ENCODE results near the gene CHSY1. TPM values are rescaled to one million over a fixed set of nuclear protein-coding genes. Genes with fewer than 3 reads are reported as not detected.
"Not testable (repeated sequence)": the region's sequence is repeated elsewhere in the genome, so short reads cannot be mapped to it uniquely, and the experiment has no call there.

The CHSY1 gene
- total RNA-seq, 2 donors from 2014 or later: 10.5 to 12.9 TPM

DNA sequence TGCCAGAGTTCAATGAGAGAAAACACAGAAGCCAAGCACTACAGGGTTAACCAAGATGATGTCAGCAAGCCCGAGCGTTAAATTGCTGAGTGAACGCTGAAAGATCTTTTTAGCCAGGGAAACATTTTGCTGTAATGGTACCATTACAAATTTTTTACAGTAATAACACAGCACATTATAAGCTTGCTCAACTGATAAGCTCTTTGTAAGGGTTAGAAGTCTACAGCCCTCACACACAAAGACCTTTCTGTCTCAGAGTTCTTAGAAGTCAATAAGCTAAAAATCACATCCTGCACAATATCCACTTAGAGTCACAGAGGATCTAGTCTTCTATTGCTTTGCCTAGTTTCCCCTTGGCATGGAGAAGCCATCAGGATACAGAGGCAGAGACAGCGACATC lies 29.9 kb downstream of the CHSY1 start:
- Mint-ChIP-seq H3K27me3 (no peaks in the 10 kb centered on the region), H3K36me3 (ENCODE audit: low read depth) (peaks cover 5% of the 10 kb centered on the region), H3K4me1 (peaks cover 40% of the 10 kb centered on the region), H3K27ac (no peak overlapping the region), H3K4me3 (no peak overlapping the region)
- H3K9me3 ChIP-seq (ENCODE audit: control insufficient read depth, low read length, poor library complexity, severe bottlenecking): no peaks in the 10 kb centered on the region
- no peak for DNase-seq
- no peak for ATAC-seq

DNA sequence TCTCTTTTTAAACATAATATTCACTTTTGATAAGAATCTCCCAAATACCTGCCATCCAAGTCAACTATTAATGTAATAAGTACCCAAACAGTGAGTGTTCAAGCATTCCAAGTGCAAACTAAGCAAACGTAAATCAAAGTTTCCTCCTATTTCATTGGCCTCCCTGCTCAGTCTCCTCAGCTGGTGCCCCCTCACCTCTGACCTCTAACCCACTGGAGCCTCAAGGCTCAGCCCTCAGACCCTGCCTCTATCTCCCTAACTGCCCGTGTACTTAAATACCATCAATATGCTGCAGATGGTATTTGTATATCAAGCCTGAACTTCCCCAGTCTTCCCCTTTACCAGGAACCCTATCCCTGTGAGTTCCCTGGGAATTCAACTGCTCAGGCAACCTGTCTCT lies 31.8 kb downstream of the CHSY1 start:
- no peak for ATAC-seq
- Mint-ChIP-seq H3K27ac (no peak overlapping the region), H3K36me3 (ENCODE audit: low read depth) (peaks cover 3% of the 10 kb centered on the region), H3K4me1 (peaks cover 39% of the 10 kb centered on the region), H3K4me3 (peak overlapping the region; percentile 22), H3K27me3 (no peaks in the 10 kb centered on the region)
- no peak for DNase-seq
- H3K9me3 ChIP-seq (ENCODE audit: control insufficient read depth, low read length, poor library complexity, severe bottlenecking): no peaks in the 10 kb centered on the region

- peaks cover 39% of the 10 kb centered on the region for H3K4me1 Mint-ChIP-seq
- DNase-seq: no peak
Observed at GRCh38 chr15:101219441-101219840, 32.4 kb downstream of the CHSY1 start.

GRCh38 chr15:101217446-101217845 lies 34.4 kb downstream of the CHSY1 start:
- Mint-ChIP-seq H3K27me3 (no peaks in the 10 kb centered on the region), H3K4me3 (no peak overlapping the region), H3K4me1 (peaks cover 47% of the 10 kb centered on the region), H3K36me3 (ENCODE audit: low read depth) (no peaks in the 10 kb centered on the region), H3K27ac (no peak overlapping the region)
- ATAC-seq (no peak), DNase-seq (no peak)
- H3K9me3 ChIP-seq (ENCODE audit: control insufficient read depth, low read length, poor library complexity, severe bottlenecking): no peaks in the 10 kb centered on the region

More at GRCh38 chr15:101219441-101219840, 32.4 kb downstream of the CHSY1 start:
- Mint-ChIP-seq H3K36me3 (ENCODE audit: low read depth) (peaks cover under 1% of the 10 kb centered on the region), H3K27me3 (no peaks in the 10 kb centered on the region), H3K27ac (no peak overlapping the region), H3K4me3 (no peak overlapping the region)
- H3K9me3 ChIP-seq (ENCODE audit: control insufficient read depth, low read length, poor library complexity, severe bottlenecking): no peaks in the 10 kb centered on the region
- no peak for ATAC-seq

DNA sequence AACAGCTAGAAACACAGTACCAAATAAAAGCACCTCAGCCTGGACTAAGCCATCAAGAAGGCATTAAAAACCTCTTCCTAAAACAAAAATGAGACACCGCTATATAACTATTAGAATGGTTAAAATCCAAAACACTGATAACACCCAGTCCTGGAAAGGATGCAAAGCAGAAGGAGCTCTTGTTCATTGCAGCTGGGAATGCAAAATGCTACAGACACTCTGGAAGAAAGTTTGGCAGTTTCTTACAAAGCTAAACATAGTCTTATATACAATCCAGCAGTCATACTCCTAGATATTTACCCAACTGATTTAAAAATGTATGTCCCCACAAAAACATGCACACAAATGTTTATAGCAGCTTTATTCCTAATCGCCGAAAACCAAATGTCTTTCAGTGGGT lies 35.7 kb downstream of the CHSY1 start:
- H3K4me3 Mint-ChIP-seq: no peak overlapping the region
- no peaks in the 10 kb centered on the region for H3K36me3 Mint-ChIP-seq (ENCODE audit: low read depth)
- DNase-seq (no peak), ATAC-seq (no peak)
- H3K9me3 ChIP-seq (ENCODE audit: control insufficient read depth, low read length, poor library complexity, severe bottlenecking): no peaks in the 10 kb centered on the region
- H3K4me1 Mint-ChIP-seq: peaks cover 50% of the 10 kb centered on the region
- no peaks in the 10 kb centered on the region for H3K27me3 Mint-ChIP-seq
- no peak overlapping the region for H3K27ac Mint-ChIP-seq

GRCh38 chr15:101215681-101216080 lies 36.2 kb downstream of the CHSY1 start:
- Mint-ChIP-seq H3K4me3 (no peak overlapping the region), H3K36me3 (ENCODE audit: low read depth) (no peaks in the 10 kb centered on the region), H3K4me1 (peaks cover 49% of the 10 kb centered on the region), H3K27me3 (no peaks in the 10 kb centered on the region), H3K27ac (no peak overlapping the region)
- no peaks in the 10 kb centered on the region for H3K9me3 ChIP-seq (ENCODE audit: control insufficient read depth, low read length, poor library complexity, severe bottlenecking)
- no peak for ATAC-seq
- DNase-seq: no peak

GRCh38 chr15:101214435-101215097 lies 37.3 kb downstream of the CHSY1 start:
- not testable (repeated sequence) for H3K27me3 Mint-ChIP-seq; H3K36me3 Mint-ChIP-seq (ENCODE audit: low read depth); H3K4me3 Mint-ChIP-seq; H3K9me3 ChIP-seq (ENCODE audit: control insufficient read depth, low read length, poor library complexity, severe bottlenecking); ATAC-seq; DNase-seq; H3K27ac Mint-ChIP-seq
- peaks cover 49% of the 10 kb centered on the region for H3K4me1 Mint-ChIP-seq

DNA sequence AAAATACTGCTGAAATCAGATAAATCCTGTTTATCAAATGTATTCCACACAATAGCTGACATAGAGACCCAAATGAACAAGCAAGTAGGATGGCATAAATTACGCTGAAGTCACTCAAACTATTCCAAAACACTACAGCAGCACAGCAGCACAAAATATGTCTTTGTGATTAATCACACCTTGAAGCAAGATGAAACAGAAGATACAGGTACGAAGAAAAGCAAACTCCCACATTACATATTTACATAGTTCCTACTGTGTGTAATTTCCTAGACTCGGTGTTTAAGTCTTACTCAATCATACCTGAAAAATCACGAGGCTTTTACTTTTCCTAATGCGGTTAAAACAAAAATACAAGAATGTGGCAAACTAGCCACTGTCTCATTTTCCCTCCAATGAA lies 38.3 kb downstream of the CHSY1 start:
- Mint-ChIP-seq H3K27me3 (no peaks in the 10 kb centered on the region), H3K36me3 (ENCODE audit: low read depth) (no peaks in the 10 kb centered on the region), H3K4me3 (no peak overlapping the region), H3K4me1 (peaks cover 55% of the 10 kb centered on the region), H3K27ac (no peak overlapping the region)
- DNase-seq (no peak), ATAC-seq (no peak)
- H3K9me3 ChIP-seq (ENCODE audit: control insufficient read depth, low read length, poor library complexity, severe bottlenecking): no peaks in the 10 kb centered on the region

GRCh38 chr15:101213147-101213546 lies 38.7 kb downstream of the CHSY1 start:
- Mint-ChIP-seq H3K4me1 (peaks cover 55% of the 10 kb centered on the region), H3K27me3 (no peaks in the 10 kb centered on the region), H3K27ac (no peak overlapping the region), H3K4me3 (no peak overlapping the region), H3K36me3 (ENCODE audit: low read depth) (no peaks in the 10 kb centered on the region)
- DNase-seq: no peak
- no peaks in the 10 kb centered on the region for H3K9me3 ChIP-seq (ENCODE audit: control insufficient read depth, low read length, poor library complexity, severe bottlenecking)
- ATAC-seq: no peak

- no peak overlapping the region for H3K27ac Mint-ChIP-seq
- H3K36me3 Mint-ChIP-seq (ENCODE audit: low read depth): no peaks in the 10 kb centered on the region
- H3K9me3 ChIP-seq (ENCODE audit: control insufficient read depth, low read length, poor library complexity, severe bottlenecking): no peaks in the 10 kb centered on the region
- no peak for ATAC-seq
- peaks cover 47% of the 10 kb centered on the region for H3K4me1 Mint-ChIP-seq
- H3K27me3 Mint-ChIP-seq: no peaks in the 10 kb centered on the region
- no peak overlapping the region for H3K4me3 Mint-ChIP-seq
- no peak for DNase-seq
Observed at GRCh38 chr15:101211897-101212296, 40.0 kb downstream of the CHSY1 start.

- no peaks in the 10 kb centered on the region for H3K9me3 ChIP-seq (ENCODE audit: control insufficient read depth, low read length, poor library complexity, severe bottlenecking)
- H3K27ac Mint-ChIP-seq: peak overlapping the region; percentile 41
- no peak overlapping the region for H3K4me3 Mint-ChIP-seq
- ATAC-seq (no peak), DNase-seq (no peak)
- H3K36me3 Mint-ChIP-seq (ENCODE audit: low read depth): no peaks in the 10 kb centered on the region
- peaks cover 52% of the 10 kb centered on the region for H3K4me1 Mint-ChIP-seq
- H3K27me3 Mint-ChIP-seq: no peaks in the 10 kb centered on the region
Observed at GRCh38 chr15:101210466-101210865, 41.4 kb downstream of the CHSY1 start.

DNA sequence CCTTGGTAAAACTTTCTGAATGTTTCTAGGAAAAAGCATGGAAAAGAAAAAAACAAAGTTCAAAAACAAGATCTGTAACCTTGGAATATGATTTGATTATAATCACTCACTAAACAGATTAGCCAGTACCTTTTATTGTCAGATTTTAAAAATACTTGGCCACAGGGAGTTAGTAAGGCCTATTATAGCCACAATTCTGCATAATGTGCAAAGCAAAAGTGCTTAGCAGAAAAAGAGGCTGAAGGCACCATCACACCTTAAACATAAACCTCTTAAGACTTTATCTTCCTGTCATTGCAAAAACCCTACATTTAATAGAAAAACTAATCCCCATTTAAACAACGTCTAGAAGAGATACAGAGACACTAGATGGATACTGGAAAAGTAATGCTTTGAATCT lies 41.8 kb downstream of the CHSY1 start:
- peak overlapping the region; percentile 41 for H3K27ac Mint-ChIP-seq
- no peak for ATAC-seq
- no peaks in the 10 kb centered on the region for H3K27me3 Mint-ChIP-seq

GRCh38 chr15:101209285-101209845 lies 42.5 kb downstream of the CHSY1 start:
- H3K4me3 Mint-ChIP-seq: no peak overlapping the region
- H3K9me3 ChIP-seq (ENCODE audit: control insufficient read depth, low read length, poor library complexity, severe bottlenecking): no peaks in the 10 kb centered on the region

More for the DNA sequence above, 41.8 kb downstream of the CHSY1 start:
- H3K4me3 Mint-ChIP-seq: no peak overlapping the region
- no peaks in the 10 kb centered on the region for H3K36me3 Mint-ChIP-seq (ENCODE audit: low read depth)
- H3K9me3 ChIP-seq (ENCODE audit: control insufficient read depth, low read length, poor library complexity, severe bottlenecking): no peaks in the 10 kb centered on the region
- DNase-seq: no peak
- peaks cover 55% of the 10 kb centered on the region for H3K4me1 Mint-ChIP-seq

GRCh38 chr15:101207867-101208288 lies 44.0 kb downstream of the CHSY1 start:
- peaks cover 55% of the 10 kb centered on the region for H3K4me1 Mint-ChIP-seq
- H3K9me3 ChIP-seq (ENCODE audit: control insufficient read depth, low read length, poor library complexity, severe bottlenecking): no peaks in the 10 kb centered on the region
- no peaks in the 10 kb centered on the region for H3K36me3 Mint-ChIP-seq (ENCODE audit: low read depth)
- H3K27me3 Mint-ChIP-seq: no peaks in the 10 kb centered on the region
- H3K27ac Mint-ChIP-seq: no peak overlapping the region
- H3K4me3 Mint-ChIP-seq: no peak overlapping the region
- ATAC-seq: no peak
- no peak for DNase-seq

More at GRCh38 chr15:101209285-101209845, 42.5 kb downstream of the CHSY1 start:
- H3K4me1 Mint-ChIP-seq: peaks cover 51% of the 10 kb centered on the region
- peak overlapping the region; percentile 41 for H3K27ac Mint-ChIP-seq
- H3K27me3 Mint-ChIP-seq: no peaks in the 10 kb centered on the region
- DNase-seq: no peak
- no peak for ATAC-seq
- H3K36me3 Mint-ChIP-seq (ENCODE audit: low read depth): no peaks in the 10 kb centered on the region

Measured in T-helper 17 cell (primary cell).